ENCODE data around the gene GPALPP1. TPM values are rescaled to one million over a fixed set of nuclear protein-coding genes. Genes with fewer than 3 reads are reported as not detected.
"Not testable (repeated sequence)": the region's sequence is repeated elsewhere in the genome, so short reads cannot be mapped to it uniquely, and the experiment has no call there.

Gene GPALPP1
- total and polyA plus RNA-seq, 4 donors = 34.7 to 44.9 (median 36.2) TPM

- Histone ChIP-seq H3K36me3 (ENCODE audit: control insufficient read depth, insufficient read depth, low read length) (no peaks in the 10 kb centered on the region), H3K27ac (ENCODE audit: low read depth, low read length) (no peak overlapping the region), H3K27me3 (ENCODE audit: control insufficient read depth, insufficient read depth, low read length) (no peaks in the 10 kb centered on the region), H3K9me3 (ENCODE audit: control insufficient read depth, insufficient read depth, low read length) (no peaks in the 10 kb centered on the region), H3K4me1 (ENCODE audit: control insufficient read depth, insufficient read depth, low read length) (peaks cover 9% of the 10 kb centered on the region), H3K4me3 (ENCODE audit: low read depth, low read length) (no peak overlapping the region)
- DNase-seq (ENCODE audit: low read depth in 4 of 6, low spot score in 6 of 6) = peak in 2 of 6 donors; percentile 31 to 49
- WGBS (ENCODE audit: insufficient coverage) = no CpG with 5 or more reads among the region's 8 CpGs
These were observed 66.0 kb downstream of the GPALPP1 start for GRCh38 chr13:45055198-45055901.

GRCh38 chr13:45055902-45056648 lies 66.7 kb downstream of the GPALPP1 start:
- WGBS (ENCODE audit: insufficient coverage) = 35% methylated on average over 7 of the region's 7 CpGs
- no peaks in the 10 kb centered on the region for H3K27me3 ChIP-seq (ENCODE audit: control insufficient read depth, insufficient read depth, low read length)
- peak in 2 of 6 donors; percentile 34 to 76 for DNase-seq (ENCODE audit: low read depth in 4 of 6, low spot score in 6 of 6)
- H3K4me1 ChIP-seq (ENCODE audit: control insufficient read depth, insufficient read depth, low read length) = peaks cover 9% of the 10 kb centered on the region
- H3K27ac ChIP-seq (ENCODE audit: low read depth, low read length) = peak overlapping the region; percentile 70
- no peak overlapping the region for H3K4me3 ChIP-seq (ENCODE audit: low read depth, low read length)
- no peaks in the 10 kb centered on the region for H3K9me3 ChIP-seq (ENCODE audit: control insufficient read depth, insufficient read depth, low read length)
- H3K36me3 ChIP-seq (ENCODE audit: control insufficient read depth, insufficient read depth, low read length) = no peaks in the 10 kb centered on the region

- Histone ChIP-seq H3K4me1 (ENCODE audit: control insufficient read depth, insufficient read depth, low read length) (peaks cover 9% of the 10 kb centered on the region), H3K27ac (ENCODE audit: low read depth, low read length) (no peak overlapping the region), H3K9me3 (ENCODE audit: control insufficient read depth, insufficient read depth, low read length) (no peaks in the 10 kb centered on the region), H3K27me3 (ENCODE audit: control insufficient read depth, insufficient read depth, low read length) (no peaks in the 10 kb centered on the region), H3K36me3 (ENCODE audit: control insufficient read depth, insufficient read depth, low read length) (no peaks in the 10 kb centered on the region), H3K4me3 (ENCODE audit: low read depth, low read length) (no peak overlapping the region)
- DNase-seq (ENCODE audit: low read depth in 4 of 6, low spot score in 6 of 6) = no peak
- 90% methylated on average over 2 of the region's 3 CpGs for WGBS (ENCODE audit: insufficient coverage)
These were observed 70.7 kb downstream of the GPALPP1 start for GRCh38 chr13:45060062-45060461.

GRCh38 chr13:45063261-45063860 lies 74.0 kb downstream of the GPALPP1 start:
- H3K36me3 ChIP-seq (ENCODE audit: control insufficient read depth, insufficient read depth, low read length) = no peaks in the 10 kb centered on the region
- no peak overlapping the region for H3K27ac ChIP-seq (ENCODE audit: low read depth, low read length)
- H3K4me3 ChIP-seq (ENCODE audit: low read depth, low read length) = no peak overlapping the region
- DNase-seq (ENCODE audit: low read depth in 4 of 6, low spot score in 6 of 6) = no peak
- no peaks in the 10 kb centered on the region for H3K9me3 ChIP-seq (ENCODE audit: control insufficient read depth, insufficient read depth, low read length)
- H3K27me3 ChIP-seq (ENCODE audit: control insufficient read depth, insufficient read depth, low read length) = no peaks in the 10 kb centered on the region
- no peaks in the 10 kb centered on the region for H3K4me1 ChIP-seq (ENCODE audit: control insufficient read depth, insufficient read depth, low read length)
- 97% methylated on average over 5 of the region's 7 CpGs for WGBS (ENCODE audit: insufficient coverage)

- H3K36me3 ChIP-seq (ENCODE audit: control insufficient read depth, insufficient read depth, low read length); H3K4me3 ChIP-seq (ENCODE audit: low read depth, low read length); DNase-seq (ENCODE audit: low read depth in 4 of 6, low spot score in 6 of 6); H3K9me3 ChIP-seq (ENCODE audit: control insufficient read depth, insufficient read depth, low read length); H3K4me1 ChIP-seq (ENCODE audit: control insufficient read depth, insufficient read depth, low read length); H3K27me3 ChIP-seq (ENCODE audit: control insufficient read depth, insufficient read depth, low read length); H3K27ac ChIP-seq (ENCODE audit: low read depth, low read length): not testable (repeated sequence)
- 89% methylated on average over 2 of the region's 3 CpGs for WGBS (ENCODE audit: insufficient coverage)
These were observed 74.6 kb downstream of the GPALPP1 start for GRCh38 chr13:45063889-45064288.

GRCh38 chr13:45064889-45065288 lies 75.6 kb downstream of the GPALPP1 start:
- H3K9me3 ChIP-seq (ENCODE audit: control insufficient read depth, insufficient read depth, low read length) = no peaks in the 10 kb centered on the region
- no peak overlapping the region for H3K27ac ChIP-seq (ENCODE audit: low read depth, low read length)
- no peak for DNase-seq (ENCODE audit: low read depth in 4 of 6, low spot score in 6 of 6)
- WGBS (ENCODE audit: insufficient coverage) = 100% methylated on average over 2 of the region's 6 CpGs
- H3K4me1 ChIP-seq (ENCODE audit: control insufficient read depth, insufficient read depth, low read length) = no peaks in the 10 kb centered on the region
- no peaks in the 10 kb centered on the region for H3K36me3 ChIP-seq (ENCODE audit: control insufficient read depth, insufficient read depth, low read length)
- no peaks in the 10 kb centered on the region for H3K27me3 ChIP-seq (ENCODE audit: control insufficient read depth, insufficient read depth, low read length)
- H3K4me3 ChIP-seq (ENCODE audit: low read depth, low read length) = no peak overlapping the region

GRCh38 chr13:45068036-45069001 lies 79.0 kb downstream of the GPALPP1 start:
- Histone ChIP-seq H3K4me3 (ENCODE audit: low read depth, low read length) (no peak overlapping the region), H3K4me1 (ENCODE audit: control insufficient read depth, insufficient read depth, low read length) (no peaks in the 10 kb centered on the region), H3K36me3 (ENCODE audit: control insufficient read depth, insufficient read depth, low read length) (no peaks in the 10 kb centered on the region), H3K27ac (ENCODE audit: low read depth, low read length) (no peak overlapping the region), H3K9me3 (ENCODE audit: control insufficient read depth, insufficient read depth, low read length) (no peaks in the 10 kb centered on the region), H3K27me3 (ENCODE audit: control insufficient read depth, insufficient read depth, low read length) (no peaks in the 10 kb centered on the region)
- 75% methylated on average over 4 of the region's 5 CpGs for WGBS (ENCODE audit: insufficient coverage)
- DNase-seq (ENCODE audit: low read depth in 4 of 6, low spot score in 6 of 6) = no peak

GRCh38 chr13:45073809-45074208 lies 84.5 kb downstream of the GPALPP1 start:
- WGBS (ENCODE audit: insufficient coverage) = 55% methylated on average over 2 of the region's 4 CpGs
- no peaks in the 10 kb centered on the region for H3K27me3 ChIP-seq (ENCODE audit: control insufficient read depth, insufficient read depth, low read length)
- no peak for DNase-seq (ENCODE audit: low read depth in 4 of 6, low spot score in 6 of 6)

GRCh38 chr13:45074721-45075120 lies 85.4 kb downstream of the GPALPP1 start:
- no peaks in the 10 kb centered on the region for H3K27me3 ChIP-seq (ENCODE audit: control insufficient read depth, insufficient read depth, low read length)
- no peaks in the 10 kb centered on the region for H3K4me1 ChIP-seq (ENCODE audit: control insufficient read depth, insufficient read depth, low read length)
- no peaks in the 10 kb centered on the region for H3K36me3 ChIP-seq (ENCODE audit: control insufficient read depth, insufficient read depth, low read length)
- 100% methylated on average over 2 of the region's 6 CpGs for WGBS (ENCODE audit: insufficient coverage)
- H3K4me3 ChIP-seq (ENCODE audit: low read depth, low read length) = no peak overlapping the region
- H3K27ac ChIP-seq (ENCODE audit: low read depth, low read length) = no peak overlapping the region
- no peak for DNase-seq (ENCODE audit: low read depth in 4 of 6, low spot score in 6 of 6)
- H3K9me3 ChIP-seq (ENCODE audit: control insufficient read depth, insufficient read depth, low read length) = no peaks in the 10 kb centered on the region

More at GRCh38 chr13:45073809-45074208, 84.5 kb downstream of the GPALPP1 start:
- Histone ChIP-seq H3K4me3 (ENCODE audit: low read depth, low read length) (no peak overlapping the region), H3K4me1 (ENCODE audit: control insufficient read depth, insufficient read depth, low read length) (no peaks in the 10 kb centered on the region), H3K27ac (ENCODE audit: low read depth, low read length) (no peak overlapping the region), H3K9me3 (ENCODE audit: control insufficient read depth, insufficient read depth, low read length) (no peaks in the 10 kb centered on the region), H3K36me3 (ENCODE audit: control insufficient read depth, insufficient read depth, low read length) (no peaks in the 10 kb centered on the region)

Data from spinal cord (tissue), 10 donors.